Large intestine (tissue), 3 donors: ENCODE data around the gene FLNC. TPM values are rescaled to one million over a fixed set of nuclear protein-coding genes. Genes with fewer than 3 reads are reported as not detected.
A peak's percentile ranks its signal among the peaks of the same experiment; 100 is the strongest.

Source experiments
- DNase-seq, 2 donors: peaks; one replicate each; pipeline versions ENCODE4 v3.0.0 to v3.0.0-alpha.2; 2013
- H3K27ac ChIP-seq: one replicate; pipeline ENCODE4 v1.5.1; 2013; ENCODE audit warnings: low read length
- H3K27me3 ChIP-seq: 2 replicates; pipeline ENCODE4 v1.6.1; 2013; ENCODE audit warnings: low read length; ENCODE audit not compliant: control insufficient read depth, insufficient read depth
- H3K36me3 ChIP-seq: 2 replicates; pipeline ENCODE4 v1.6.1; 2013; ENCODE audit warnings: low read length; ENCODE audit not compliant: control insufficient read depth, insufficient read depth
- H3K4me1 ChIP-seq: one replicate; pipeline ENCODE4 v1.6.1; 2013; ENCODE audit warnings: low read length; ENCODE audit not compliant: control insufficient read depth, insufficient read depth
- H3K4me3 ChIP-seq: one replicate; pipeline ENCODE4 v1.5.1; 2013; ENCODE audit warnings: low read length
- H3K9me3 ChIP-seq: one replicate; pipeline ENCODE4 v1.6.1; 2013; ENCODE audit warnings: mild to moderate bottlenecking, low read depth, low read length, moderate library complexity; ENCODE audit not compliant: control insufficient read depth
- WGBS: methylation state at CpG from one replicate; pipeline ENCODE4 v1.1.5; 2013; ENCODE audit warnings: low lambda C conversion rate; ENCODE audit not compliant: insufficient coverage; 5-methylcytosine and 5-hydroxymethylcytosine counted together
- polyA plus RNA-seq: library from polyadenylated mRNA; unstranded; fragments of 120-200 nt; gene quantifications from one replicate; pipeline ENCODE4 v1.2.1, GENCODE V29; 2013

Gene FLNC
- polyA plus RNA-seq, 1 donor = 53.3 TPM

DNA sequence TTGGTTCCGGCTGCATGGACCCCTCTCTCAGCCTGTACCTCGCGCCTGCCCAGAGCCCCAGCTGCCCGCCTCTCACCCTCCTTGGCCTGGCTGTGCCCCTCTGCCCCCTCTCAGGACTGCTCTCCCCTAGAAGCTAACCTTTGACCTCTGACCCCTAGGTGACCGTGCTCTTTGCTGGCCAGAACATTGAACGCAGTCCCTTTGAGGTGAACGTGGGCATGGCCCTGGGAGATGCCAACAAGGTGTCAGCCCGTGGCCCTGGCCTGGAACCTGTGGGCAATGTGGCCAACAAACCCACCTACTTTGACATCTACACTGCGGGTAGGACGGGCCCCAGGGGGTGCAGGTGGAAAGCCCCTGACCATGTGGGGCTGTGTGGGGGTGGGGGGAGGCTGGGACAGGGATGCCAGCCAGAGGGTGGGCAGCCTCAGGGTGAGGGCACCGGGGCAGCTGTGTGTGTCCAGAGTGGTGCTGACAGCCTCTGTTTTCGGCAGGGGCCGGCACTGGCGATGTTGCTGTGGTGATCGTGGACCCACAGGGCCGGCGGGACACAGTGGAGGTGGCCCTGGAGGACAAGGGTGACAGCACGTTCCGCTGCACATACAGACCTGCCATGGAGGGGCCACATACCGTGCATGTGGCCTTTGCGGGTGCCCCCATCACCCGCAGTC lies 8.0 kb downstream of the FLNC start:
- Histone ChIP-seq H3K4me1 (peaks cover 3% of the 10 kb centered on the region), H3K4me3 (no peak overlapping the region), H3K27ac (no peak overlapping the region), H3K36me3 (peaks cover 69% of the 10 kb centered on the region), H3K27me3 (no peaks in the 10 kb centered on the region), H3K9me3 (no peaks in the 10 kb centered on the region)
- no CpG with 5 or more reads among the region's 22 CpGs for WGBS
- no peak for DNase-seq

GRCh38 chr7:128838981-128839731 lies 8.9 kb downstream of the FLNC start:
- Histone ChIP-seq H3K9me3 (no peaks in the 10 kb centered on the region), H3K27me3 (no peaks in the 10 kb centered on the region), H3K4me3 (no peak overlapping the region), H3K4me1 (no peaks in the 10 kb centered on the region), H3K27ac (no peak overlapping the region), H3K36me3 (peaks cover 77% of the 10 kb centered on the region)
- DNase-seq = no peak
- no CpG with 5 or more reads among the region's 17 CpGs for WGBS

DNA sequence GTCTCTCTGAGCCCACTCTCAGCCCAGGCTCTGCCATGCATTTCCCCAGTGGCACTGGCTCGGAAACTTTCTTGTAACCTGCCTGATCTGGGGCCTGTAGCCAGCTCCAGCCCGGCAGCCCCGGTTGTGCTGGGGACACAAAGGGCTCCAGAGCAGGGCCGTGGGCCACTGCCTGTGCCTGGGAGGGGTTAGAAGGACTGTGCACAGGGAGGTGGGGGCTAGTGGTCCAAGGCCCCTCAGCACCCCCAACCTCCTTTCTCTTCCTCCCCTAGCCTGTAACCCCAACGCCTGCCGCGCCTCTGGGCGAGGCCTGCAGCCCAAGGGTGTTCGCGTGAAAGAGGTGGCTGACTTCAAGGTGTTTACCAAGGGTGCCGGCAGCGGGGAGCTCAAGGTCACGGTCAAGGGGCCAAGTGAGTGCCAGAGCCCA lies 9.6 kb downstream of the FLNC start:
- DNase-seq = no peak

GRCh38 chr7:128840326-128841170 lies 10.3 kb downstream of the FLNC start:
- no peaks in the 10 kb centered on the region for H3K9me3 ChIP-seq
- no peaks in the 10 kb centered on the region for H3K4me1 ChIP-seq
- no peaks in the 10 kb centered on the region for H3K27me3 ChIP-seq
- no peak for DNase-seq
- H3K27ac ChIP-seq = no peak overlapping the region
- WGBS = no CpG with 5 or more reads among the region's 23 CpGs
- H3K4me3 ChIP-seq = no peak overlapping the region
- peaks cover 86% of the 10 kb centered on the region for H3K36me3 ChIP-seq

More for the DNA sequence above, 9.6 kb downstream of the FLNC start:
- Histone ChIP-seq H3K27ac (no peak overlapping the region), H3K27me3 (no peaks in the 10 kb centered on the region), H3K36me3 (peaks cover 83% of the 10 kb centered on the region), H3K4me1 (no peaks in the 10 kb centered on the region), H3K9me3 (no peaks in the 10 kb centered on the region), H3K4me3 (no peak overlapping the region)
- WGBS = no CpG with 5 or more reads among the region's 13 CpGs

DNA sequence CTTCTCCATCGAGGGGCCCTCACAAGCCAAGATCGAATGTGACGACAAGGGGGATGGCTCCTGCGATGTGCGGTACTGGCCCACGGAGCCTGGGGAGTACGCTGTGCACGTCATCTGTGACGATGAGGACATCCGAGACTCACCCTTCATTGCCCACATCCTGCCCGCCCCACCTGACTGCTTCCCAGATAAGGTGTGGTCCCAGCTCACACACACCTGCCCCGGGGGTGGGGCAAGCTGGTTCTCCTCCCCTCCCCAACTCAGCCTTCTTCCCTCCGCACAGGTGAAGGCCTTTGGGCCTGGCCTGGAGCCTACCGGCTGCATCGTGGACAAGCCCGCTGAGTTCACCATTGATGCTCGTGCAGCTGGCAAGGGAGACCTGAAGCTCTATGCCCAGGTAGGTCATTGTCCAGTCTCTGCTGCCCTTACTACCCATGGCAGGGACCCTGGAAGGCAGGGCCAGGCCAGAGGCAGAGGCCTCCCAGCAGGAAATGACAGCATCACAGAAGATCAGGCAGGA lies 11.0 kb downstream of the FLNC start:
- Histone ChIP-seq H3K36me3 (peaks cover 83% of the 10 kb centered on the region), H3K4me1 (no peaks in the 10 kb centered on the region), H3K4me3 (no peak overlapping the region), H3K9me3 (no peaks in the 10 kb centered on the region), H3K27ac (no peak overlapping the region), H3K27me3 (no peaks in the 10 kb centered on the region)
- WGBS = 100% methylated on average over 2 of the region's 17 CpGs
- DNase-seq = no peak

DNA sequence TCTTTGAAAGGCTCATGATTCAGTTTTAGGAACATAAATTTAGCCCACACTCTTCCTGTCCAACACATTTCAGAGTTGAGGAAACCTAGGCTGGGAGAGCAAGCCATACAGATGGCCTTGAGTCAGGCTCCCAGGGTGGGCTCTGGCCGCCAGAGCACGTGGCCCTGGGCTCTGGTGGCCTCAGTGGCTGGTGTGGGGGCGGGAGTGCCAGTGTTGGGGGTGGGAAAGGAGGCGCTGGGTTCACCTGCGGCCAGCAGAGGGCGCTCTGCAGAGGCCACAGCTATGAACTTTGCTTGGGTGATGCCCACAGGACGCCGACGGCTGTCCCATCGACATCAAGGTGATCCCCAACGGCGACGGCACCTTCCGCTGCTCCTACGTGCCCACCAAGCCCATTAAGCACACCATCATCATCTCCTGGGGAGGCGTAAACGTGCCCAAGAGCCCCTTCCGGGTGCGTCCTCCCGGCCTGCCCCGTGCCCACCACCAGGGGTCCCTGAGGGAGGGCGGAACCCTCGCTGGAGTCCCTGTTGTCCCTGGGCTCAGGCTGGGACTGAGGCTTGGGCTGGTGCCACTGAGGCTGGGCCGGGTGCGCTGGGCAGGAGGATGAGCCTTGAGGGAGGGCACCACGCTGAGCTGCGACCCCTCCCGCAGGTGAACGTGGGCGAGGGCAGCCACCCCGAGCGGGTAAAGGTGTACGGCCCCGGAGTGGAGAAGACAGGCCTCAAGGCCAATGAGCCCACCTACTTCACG lies 11.9 kb downstream of the FLNC start:
- Histone ChIP-seq H3K4me3 (no peak overlapping the region), H3K36me3 (peaks cover 79% of the 10 kb centered on the region), H3K4me1 (no peaks in the 10 kb centered on the region), H3K9me3 (no peaks in the 10 kb centered on the region), H3K27ac (no peak overlapping the region), H3K27me3 (no peaks in the 10 kb centered on the region)
- DNase-seq = peak in 1 of 2 donors; percentile 32
- WGBS = no CpG with 5 or more reads among the region's 35 CpGs

DNA sequence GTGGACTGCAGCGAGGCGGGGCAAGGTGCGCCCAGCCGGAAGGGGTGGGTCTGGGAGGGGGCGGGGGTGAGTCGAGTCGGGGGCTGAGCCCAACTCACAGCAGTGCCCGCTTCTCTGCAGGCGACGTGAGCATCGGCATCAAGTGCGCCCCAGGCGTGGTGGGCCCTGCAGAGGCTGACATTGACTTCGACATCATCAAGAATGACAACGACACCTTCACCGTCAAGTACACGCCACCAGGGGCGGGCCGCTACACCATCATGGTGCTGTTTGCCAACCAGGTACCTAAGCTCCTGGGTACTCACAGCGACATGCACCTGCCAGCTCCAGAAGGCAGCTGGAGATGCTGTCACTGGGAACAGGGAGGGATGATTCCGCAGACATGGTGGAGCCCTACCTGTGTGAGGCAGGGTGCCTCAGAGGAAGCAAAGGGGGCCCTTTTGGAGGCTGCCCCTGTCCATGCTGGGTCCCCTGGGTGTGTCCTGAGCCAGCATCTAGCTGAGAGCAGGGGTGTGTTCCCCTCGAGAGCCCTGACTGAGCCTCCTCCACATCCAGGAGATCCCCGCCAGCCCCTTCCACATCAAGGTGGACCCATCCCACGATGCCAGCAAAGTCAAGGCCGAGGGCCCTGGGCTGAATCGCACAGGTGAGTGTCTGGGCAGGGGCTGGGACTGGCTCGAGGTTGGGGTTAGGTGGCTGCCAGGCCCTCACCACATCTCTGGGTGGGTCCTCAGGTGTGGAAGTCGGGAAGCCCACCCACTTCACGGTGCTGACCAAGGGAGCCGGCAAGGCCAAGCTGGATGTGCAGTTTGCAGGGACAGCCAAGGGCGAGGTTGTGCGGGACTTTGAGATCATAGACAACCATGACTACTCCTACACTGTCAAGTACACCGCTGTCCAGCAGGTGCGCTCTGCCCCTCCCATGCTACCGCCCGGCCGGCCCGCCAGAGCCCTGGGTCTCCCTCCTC lies 12.8 kb downstream of the FLNC start:
- Histone ChIP-seq H3K27ac (no peak overlapping the region), H3K4me3 (no peak overlapping the region), H3K27me3 (no peaks in the 10 kb centered on the region), H3K36me3 (peaks cover 76% of the 10 kb centered on the region), H3K4me1 (no peaks in the 10 kb centered on the region), H3K9me3 (no peaks in the 10 kb centered on the region)
- WGBS = no CpG with 5 or more reads among the region's 38 CpGs
- no peak for DNase-seq

DNA sequence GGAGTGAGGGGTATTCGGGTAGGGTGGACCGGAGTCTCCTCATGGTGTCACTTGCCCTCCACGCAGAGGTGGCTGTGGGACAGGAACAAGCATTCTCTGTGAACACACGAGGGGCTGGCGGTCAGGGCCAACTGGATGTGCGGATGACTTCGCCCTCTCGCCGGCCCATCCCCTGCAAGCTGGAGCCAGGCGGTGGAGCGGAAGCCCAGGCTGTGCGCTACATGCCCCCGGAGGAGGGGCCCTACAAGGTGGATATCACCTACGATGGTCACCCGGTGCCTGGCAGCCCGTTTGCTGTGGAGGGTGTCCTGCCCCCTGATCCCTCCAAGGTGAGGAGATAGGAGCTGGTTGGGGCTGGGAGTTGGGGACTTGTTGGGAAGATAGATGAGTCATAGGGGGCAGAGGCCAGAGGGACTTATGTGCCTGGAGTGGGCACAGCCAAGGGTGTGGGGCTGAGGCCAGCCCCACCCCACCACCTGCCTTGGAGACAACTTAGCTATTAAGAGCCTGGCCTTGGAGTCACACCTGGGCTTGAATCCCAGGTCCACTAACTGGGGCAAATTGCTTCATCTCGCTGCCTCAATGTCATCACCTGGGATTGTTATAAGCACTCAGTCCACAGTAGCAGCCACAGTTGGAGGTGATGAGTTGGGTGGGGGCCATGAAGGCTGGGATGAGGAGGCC lies 13.9 kb downstream of the FLNC start:
- WGBS = no CpG with 5 or more reads among the region's 17 CpGs

More for the DNA sequence above, 13.9 kb downstream of the FLNC start:
- Histone ChIP-seq H3K9me3 (no peaks in the 10 kb centered on the region), H3K4me1 (no peaks in the 10 kb centered on the region), H3K27ac (no peak overlapping the region), H3K36me3 (peaks cover 72% of the 10 kb centered on the region), H3K27me3 (no peaks in the 10 kb centered on the region), H3K4me3 (no peak overlapping the region)
- DNase-seq = peak in 1 of 2 donors; percentile 29
